ENCODE data around the gene CGB8.

Gene CGB8

DNA sequence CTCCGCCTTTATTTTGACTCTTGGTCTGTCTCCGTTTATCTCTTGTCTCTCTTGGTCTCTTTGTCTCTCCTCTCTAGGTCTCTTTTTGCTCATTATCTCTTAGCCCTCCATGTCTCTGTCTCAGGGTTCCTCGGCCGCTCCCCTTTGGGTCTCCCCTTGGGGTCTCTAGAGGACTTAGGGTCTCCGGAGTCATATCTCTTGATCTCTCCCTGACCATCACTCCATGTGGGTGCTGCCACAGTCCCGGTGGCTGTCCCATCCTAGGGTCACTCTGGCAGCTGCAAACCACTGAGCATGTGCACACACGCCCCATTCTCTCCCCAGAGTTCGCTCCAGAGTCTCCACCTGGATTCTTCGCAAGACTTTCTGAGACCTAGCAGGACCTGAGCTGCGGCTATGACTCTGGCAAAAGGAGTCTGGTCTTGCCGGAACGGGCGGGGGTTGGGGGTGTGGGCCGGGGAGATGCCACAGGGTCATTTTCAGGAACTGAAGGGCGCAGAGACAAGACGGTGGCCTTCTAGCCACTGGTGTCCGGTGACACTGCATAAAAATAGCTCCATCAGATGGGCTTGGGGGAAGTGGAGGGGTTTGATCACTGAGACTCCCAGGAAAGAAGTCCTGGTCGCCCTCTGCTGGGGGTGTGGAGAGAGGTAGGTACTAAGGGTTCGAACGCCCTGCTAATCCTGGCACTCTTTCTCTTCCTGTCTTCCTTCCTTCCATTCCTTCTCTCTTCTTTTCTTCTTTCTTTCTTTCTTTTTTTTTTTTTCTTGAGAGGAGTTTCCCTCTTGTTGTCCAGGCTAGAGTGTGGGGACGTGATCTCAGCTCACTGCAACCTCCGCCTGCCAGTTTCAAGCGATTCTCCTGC lies 24.8 kb upstream of the CGB8 start:
- peak overlapping the region; percentile 70 to 72 for H3K4me3 Mint-ChIP-seq
- DNase-seq (no peak), ATAC-seq (replicated peaks) (no peak)
- H3K27ac Mint-ChIP-seq = peak overlapping the region; percentile 68
- peaks cover 4 to 15% of the 10 kb centered on the region in 2 donors for H3K36me3 Mint-ChIP-seq
- peaks cover 9 to 16% of the 10 kb centered on the region in 2 donors for H3K4me1 Mint-ChIP-seq
- H3K9me3 Mint-ChIP-seq = peaks cover 8 to 10% of the 10 kb centered on the region in 2 donors
- H3K27me3 Mint-ChIP-seq = peaks cover 52 to 74% of the 10 kb centered on the region in 2 donors

DNA sequence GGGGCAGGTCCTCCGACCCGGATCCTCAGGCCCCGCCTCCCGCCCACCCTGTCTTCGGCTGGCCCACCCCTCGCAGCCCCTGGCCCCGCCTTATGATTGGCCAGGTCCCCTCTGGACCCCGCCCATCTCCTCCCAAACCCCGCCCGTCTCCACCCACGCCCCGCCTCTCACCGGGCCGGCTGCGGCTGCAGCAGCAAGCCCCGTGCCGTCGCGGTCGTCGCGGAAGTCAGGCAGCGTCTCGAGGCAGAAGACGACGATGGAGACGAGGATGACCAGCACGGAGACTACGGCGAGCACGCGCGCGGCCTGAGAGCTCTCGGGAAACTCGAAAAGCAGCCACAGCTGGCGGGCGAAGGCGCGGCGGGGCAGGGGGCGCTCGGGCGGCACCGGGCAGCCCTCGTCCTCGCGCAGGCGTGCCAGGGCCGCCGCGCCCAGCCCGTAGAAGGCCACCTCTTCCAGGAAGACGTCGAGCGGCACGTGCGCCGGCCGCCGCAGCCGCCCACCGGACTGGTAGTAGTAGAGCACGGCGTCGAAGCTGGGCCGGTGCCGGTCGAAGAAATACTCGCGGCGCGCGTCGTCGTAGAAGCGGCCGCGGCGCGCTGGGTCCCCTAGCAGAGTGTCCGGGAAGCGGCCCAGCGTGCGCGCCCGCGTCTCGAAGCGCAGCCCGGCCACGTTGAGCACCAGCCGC lies 23.1 kb upstream of the CGB8 start:
- peaks cover 4 to 15% of the 10 kb centered on the region in 2 donors for H3K36me3 Mint-ChIP-seq
- DNase-seq (no peak), ATAC-seq (replicated peaks) (no peak)
- H3K27ac Mint-ChIP-seq = no peak overlapping the region
- peak overlapping the region in 1 of 2 donors; percentile 31 for H3K4me3 Mint-ChIP-seq
- H3K9me3 Mint-ChIP-seq = peaks cover 8 to 10% of the 10 kb centered on the region in 2 donors
- H3K4me1 Mint-ChIP-seq = peaks cover 9 to 16% of the 10 kb centered on the region in 2 donors
- peaks cover 61 to 84% of the 10 kb centered on the region in 2 donors for H3K27me3 Mint-ChIP-seq

DNA sequence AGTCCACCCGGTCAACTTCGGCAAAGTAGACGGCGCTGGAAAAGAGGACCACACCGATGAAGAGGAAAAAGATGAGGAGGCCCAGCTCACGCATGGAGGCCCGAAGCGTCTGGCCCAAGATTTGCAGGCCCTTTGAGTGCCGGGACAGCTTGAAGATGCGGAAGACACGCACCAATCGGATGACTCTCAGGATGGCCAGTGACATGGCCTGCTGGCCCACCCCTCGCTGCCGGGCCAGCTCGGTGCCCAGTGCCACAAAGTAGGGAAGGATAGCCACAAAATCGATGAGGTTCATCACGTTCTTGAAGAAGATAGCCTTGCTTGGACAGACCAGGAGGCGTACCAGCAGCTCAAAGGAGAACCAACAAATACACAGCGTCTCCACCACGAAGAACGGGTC lies 21.5 kb upstream of the CGB8 start:
- Mint-ChIP-seq H3K4me1 (peaks cover 12 to 19% of the 10 kb centered on the region in 2 donors), H3K27me3 (peaks cover 65 to 88% of the 10 kb centered on the region in 2 donors), H3K9me3 (peaks cover 8 to 10% of the 10 kb centered on the region in 2 donors), H3K36me3 (peaks cover 4 to 15% of the 10 kb centered on the region in 2 donors), H3K27ac (no peak overlapping the region), H3K4me3 (no peak overlapping the region)
- DNase-seq (no peak), ATAC-seq (replicated peaks) (no peak)

DNA sequence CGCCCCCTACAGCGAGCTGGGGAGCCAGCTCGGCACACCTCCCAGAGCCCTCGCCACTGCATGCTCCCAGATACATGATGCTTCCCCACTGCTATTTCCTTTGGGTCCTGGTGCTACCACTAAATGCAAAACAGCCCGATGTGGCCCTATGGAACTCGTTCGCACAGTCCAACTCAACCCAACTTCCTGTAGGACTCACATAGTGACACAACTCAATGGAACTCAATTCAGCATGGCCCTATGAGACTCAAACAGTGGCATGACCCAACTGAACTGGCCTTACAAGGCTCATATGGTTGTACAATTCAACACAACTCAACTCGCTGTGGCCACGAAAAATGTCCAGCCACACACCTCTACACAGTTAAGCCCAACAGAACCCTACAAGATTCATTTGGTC lies 20.1 kb upstream of the CGB8 start:
- Mint-ChIP-seq H3K36me3 (peaks cover 4 to 15% of the 10 kb centered on the region in 2 donors), H3K4me1 (peaks cover 11 to 20% of the 10 kb centered on the region in 2 donors), H3K9me3 (peaks cover 8 to 10% of the 10 kb centered on the region in 2 donors), H3K4me3 (no peak overlapping the region), H3K27ac (no peak overlapping the region), H3K27me3 (peaks cover 64 to 84% of the 10 kb centered on the region in 2 donors)
- DNase-seq (no peak), ATAC-seq (replicated peaks) (no peak)

DNA sequence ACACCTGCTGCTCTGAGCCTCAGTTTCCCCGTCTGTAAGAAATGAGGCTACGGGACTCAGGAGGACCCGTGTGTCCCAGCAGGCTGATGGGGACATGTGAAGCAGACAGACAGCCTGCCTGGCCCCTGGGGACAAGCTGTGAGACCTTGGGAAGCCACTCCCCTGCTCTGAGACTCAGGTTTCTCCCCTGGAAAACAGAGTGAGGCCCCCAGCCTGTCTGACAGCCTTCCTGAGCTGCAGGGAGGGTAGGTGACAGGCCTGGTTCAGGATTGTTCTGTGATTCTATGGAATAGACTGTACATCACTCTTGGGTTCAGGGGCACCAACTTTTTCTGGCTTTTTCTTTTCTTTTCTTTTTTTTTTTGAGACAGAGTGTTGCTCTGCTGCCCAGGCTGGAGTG lies 18.6 kb upstream of the CGB8 start:
- Mint-ChIP-seq H3K36me3 (peaks cover 3 to 6% of the 10 kb centered on the region in 2 donors), H3K4me1 (peaks cover 4 to 5% of the 10 kb centered on the region in 2 donors), H3K27me3 (peaks cover 50 to 81% of the 10 kb centered on the region in 2 donors), H3K9me3 (peaks cover 7 to 10% of the 10 kb centered on the region in 2 donors), H3K27ac (no peak overlapping the region), H3K4me3 (no peak overlapping the region)
- no peak for DNase-seq
- ATAC-seq (replicated peaks) = no peak

DNA sequence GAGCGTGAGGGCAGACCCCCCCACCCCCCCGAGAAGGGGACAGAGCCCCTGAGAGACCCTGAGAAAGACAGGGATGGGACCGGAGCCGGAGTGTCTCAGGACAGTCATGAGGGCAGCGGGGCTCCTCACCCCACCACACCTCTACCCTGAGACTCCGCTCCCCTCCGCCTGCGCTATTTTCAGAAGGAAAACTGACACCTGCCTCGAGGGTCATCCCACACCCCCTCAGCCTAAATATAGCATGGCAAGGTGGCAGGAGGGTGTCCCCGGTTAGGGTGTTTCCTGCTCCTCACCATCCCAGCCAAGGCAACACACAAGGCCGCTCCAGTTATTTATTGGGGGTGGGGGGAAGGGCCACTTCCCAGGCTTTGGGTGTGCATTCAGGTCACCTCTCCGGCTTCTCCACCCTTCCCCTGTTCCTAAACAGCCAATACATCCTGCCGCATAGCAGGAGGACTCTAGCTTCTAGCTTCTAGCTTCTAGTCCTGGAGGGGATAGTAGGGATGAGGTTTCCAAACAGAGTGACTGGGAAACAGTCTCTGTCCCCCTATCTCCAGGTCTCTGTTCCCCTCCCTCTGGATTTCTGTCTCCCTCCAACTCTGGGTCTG lies 17.1 kb upstream of the CGB8 start:
- H3K27ac Mint-ChIP-seq = no peak overlapping the region
- no peak for ATAC-seq (replicated peaks)
- H3K4me1 Mint-ChIP-seq = peaks cover 4 to 6% of the 10 kb centered on the region in 2 donors
- no peak for DNase-seq
- H3K9me3 Mint-ChIP-seq = peaks cover 7 to 10% of the 10 kb centered on the region in 2 donors
- H3K27me3 Mint-ChIP-seq = peaks cover 56 to 78% of the 10 kb centered on the region in 2 donors
- peaks cover 3 to 6% of the 10 kb centered on the region in 2 donors for H3K36me3 Mint-ChIP-seq
- no peak overlapping the region for H3K4me3 Mint-ChIP-seq

DNA sequence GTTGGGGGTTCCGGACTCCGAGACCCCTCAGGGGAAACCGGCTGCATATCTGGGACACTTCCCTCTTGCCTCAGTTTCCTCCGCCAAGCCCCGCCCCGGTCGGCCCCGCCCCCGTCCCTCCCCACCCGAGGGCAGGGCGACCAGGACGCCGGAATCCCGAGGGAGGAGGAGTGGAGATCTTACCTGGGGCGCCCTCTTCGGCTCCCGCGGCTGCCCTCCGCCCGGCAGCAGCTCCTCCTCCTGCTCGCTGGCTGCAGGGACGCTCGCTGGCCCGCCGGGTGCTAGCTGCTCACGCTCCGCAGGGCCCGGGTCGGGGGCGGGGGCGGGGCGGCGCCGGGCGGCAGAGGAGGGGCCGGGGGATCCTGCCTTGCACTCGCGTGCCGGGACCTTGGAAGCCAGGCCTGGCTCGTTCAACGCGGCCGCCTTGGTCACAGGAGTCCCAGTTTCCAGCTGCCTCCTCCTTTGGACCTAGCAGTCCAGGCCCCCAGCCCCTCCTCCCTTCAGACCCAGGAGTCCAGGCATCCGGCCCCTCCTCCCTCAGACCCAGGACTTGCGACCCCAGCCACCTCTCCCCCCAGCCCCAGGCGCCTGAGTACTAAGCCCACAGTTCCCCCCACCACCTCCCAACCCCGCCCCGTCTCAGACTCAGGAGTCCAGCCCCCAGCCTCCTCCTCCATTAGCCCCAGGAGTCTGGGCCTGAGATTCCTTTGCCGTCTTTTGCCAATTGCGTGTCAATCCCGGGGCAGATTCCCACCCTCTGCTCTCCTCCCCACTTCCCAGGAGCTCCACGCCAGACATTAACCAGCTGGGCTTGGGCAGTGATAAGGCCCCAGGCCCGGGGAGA lies 16.1 kb upstream of the CGB8 start, which contains the start of gene NTF4:
NTF4 (minus strand) TSS at position 51 of the 844 bp plus-strand sequence. CDS start 2,821 bp downstream, outside the sequence.
- H3K27me3 Mint-ChIP-seq = peaks cover 55 to 78% of the 10 kb centered on the region in 2 donors

DNA sequence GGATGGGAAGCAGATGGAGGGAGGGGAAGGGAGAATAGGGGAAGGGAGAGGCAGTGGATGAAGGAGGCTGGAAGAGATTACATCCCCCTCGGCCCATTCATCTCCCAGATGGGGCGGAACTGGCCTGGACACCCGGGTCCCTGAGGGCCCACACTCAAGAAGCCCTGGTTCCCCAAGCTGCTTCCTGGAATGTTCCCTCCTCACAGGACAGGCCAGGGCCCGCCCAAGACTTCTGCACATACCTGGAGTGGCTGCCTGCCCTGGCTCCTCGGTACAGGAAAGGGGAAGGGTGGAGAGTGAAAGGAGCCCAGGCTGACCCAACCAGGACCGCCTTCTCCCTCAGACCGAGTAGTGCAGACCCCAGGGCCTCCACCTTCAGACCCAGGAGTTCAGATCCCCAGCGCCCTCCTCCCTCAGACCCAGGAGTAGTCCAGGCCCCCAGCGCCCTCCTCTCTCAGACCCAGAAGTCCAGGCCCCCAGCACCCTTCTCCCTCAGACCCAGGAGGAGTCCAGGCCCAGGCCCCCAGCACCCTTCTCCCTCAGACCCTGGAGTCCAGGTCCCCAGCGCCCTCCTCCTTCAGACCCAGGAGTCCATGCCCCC lies 15.2 kb upstream of the CGB8 start:
- Mint-ChIP-seq H3K9me3 (peaks cover 0 to 2% of the 10 kb centered on the region in 2 donors), H3K4me3 (no peak overlapping the region), H3K36me3 (no peaks in the 10 kb centered on the region), H3K4me1 (peaks cover 4 to 6% of the 10 kb centered on the region in 2 donors), H3K27me3 (peaks cover 53 to 77% of the 10 kb centered on the region in 2 donors), H3K27ac (no peak overlapping the region)
- ATAC-seq (replicated peaks) = no peak
- no peak for DNase-seq

More for the DNA sequence above, 16.1 kb upstream of the CGB8 start, which contains the start of gene NTF4:
- H3K36me3 Mint-ChIP-seq = no peaks in the 10 kb centered on the region
- peaks cover 5% of the 10 kb centered on the region in 2 donors for H3K9me3 Mint-ChIP-seq
- H3K4me3 Mint-ChIP-seq = peak within 1 kb of the TSS in 1 of 2 donors; percentile 11
- peaks cover 4 to 6% of the 10 kb centered on the region in 2 donors for H3K4me1 Mint-ChIP-seq
- H3K27ac Mint-ChIP-seq = no peak within 1 kb of the TSS
- DNase-seq (no peak), ATAC-seq (replicated peaks) (no peak)

DNA sequence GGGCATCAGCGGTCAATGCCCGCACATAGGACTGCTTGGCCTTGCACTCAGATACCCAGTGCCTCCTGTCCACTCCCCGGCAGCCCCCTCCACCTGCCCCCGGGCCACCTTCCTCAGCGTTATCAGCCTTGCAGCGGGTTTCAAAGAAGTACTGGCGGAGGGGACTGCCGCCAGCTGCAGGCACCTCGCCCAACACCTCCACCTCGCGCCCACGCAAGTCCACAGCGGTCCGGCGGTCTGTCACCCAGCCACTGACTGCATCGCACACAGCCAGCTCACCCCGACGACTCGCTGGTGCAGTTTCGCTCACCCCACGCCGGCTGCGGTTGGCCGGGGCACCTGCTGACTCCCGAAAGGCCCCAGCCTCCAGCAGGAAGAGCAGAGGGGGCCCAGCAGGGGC lies 12.5 kb upstream of the CGB8 start:
- Mint-ChIP-seq H3K27me3 (peaks cover 59 to 84% of the 10 kb centered on the region in 2 donors), H3K9me3 (peaks cover 0 to 2% of the 10 kb centered on the region in 2 donors), H3K4me1 (peaks cover 20 to 26% of the 10 kb centered on the region in 2 donors), H3K4me3 (no peak overlapping the region), H3K36me3 (no peaks in the 10 kb centered on the region), H3K27ac (no peak overlapping the region)
- DNase-seq (no peak), ATAC-seq (replicated peaks) (peak; percentile 15 to 36)

DNA sequence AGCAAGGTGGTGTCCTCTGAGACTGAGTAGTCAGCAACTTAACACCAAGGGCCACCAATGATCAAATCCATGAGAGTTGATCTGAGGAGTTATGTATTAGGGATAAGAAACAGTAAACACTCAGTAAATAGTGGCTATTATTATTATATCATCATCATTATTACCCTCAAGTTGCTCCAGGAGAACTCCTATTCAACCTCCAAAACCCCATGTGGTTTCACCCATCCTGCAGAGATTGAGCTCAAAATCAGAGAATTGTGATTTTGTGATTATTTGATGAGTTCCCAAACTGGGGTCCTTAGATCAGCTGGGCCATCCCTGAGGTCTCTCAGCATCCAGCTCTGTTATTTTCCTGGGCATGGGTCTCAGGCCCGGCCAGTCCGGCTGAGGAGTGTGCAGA lies 12.1 kb upstream of the CGB8 start:
- DNase-seq (no peak), ATAC-seq (replicated peaks) (no peak)
- H3K9me3 Mint-ChIP-seq = peaks cover 0 to 2% of the 10 kb centered on the region in 2 donors
- H3K27me3 Mint-ChIP-seq = peaks cover 56 to 84% of the 10 kb centered on the region in 2 donors
- no peak overlapping the region for H3K27ac Mint-ChIP-seq
- H3K4me3 Mint-ChIP-seq = no peak overlapping the region
- H3K36me3 Mint-ChIP-seq = no peaks in the 10 kb centered on the region
- H3K4me1 Mint-ChIP-seq = peaks cover 23 to 30% of the 10 kb centered on the region in 2 donors

DNA sequence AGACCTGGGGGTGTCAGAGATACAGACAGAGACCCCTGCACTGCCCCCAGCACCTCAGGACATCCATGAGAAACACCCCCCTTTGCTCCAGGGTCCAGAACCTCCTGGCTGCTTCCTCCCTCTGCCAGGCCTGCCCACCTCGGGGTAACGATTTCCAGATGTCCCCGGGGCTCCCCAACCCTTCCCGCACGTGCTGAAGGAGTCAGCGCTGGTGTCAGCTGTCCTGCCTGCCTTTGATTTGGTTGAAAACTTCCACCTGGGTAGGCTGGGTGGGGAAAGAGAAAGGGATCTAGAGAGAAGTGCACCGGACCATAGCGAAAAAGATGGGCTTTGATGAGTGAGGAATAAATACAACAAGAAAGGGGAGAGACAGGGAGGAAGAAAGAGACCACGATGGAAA lies 10.1 kb upstream of the CGB8 start:
- ATAC-seq (replicated peaks) = no peak
- Mint-ChIP-seq H3K36me3 (no peaks in the 10 kb centered on the region), H3K4me1 (peaks cover 24 to 33% of the 10 kb centered on the region in 2 donors), H3K27ac (no peak overlapping the region), H3K9me3 (peaks cover 0 to 2% of the 10 kb centered on the region in 2 donors), H3K4me3 (no peak overlapping the region), H3K27me3 (peaks cover 51 to 81% of the 10 kb centered on the region in 2 donors)
- no peak for DNase-seq

DNA sequence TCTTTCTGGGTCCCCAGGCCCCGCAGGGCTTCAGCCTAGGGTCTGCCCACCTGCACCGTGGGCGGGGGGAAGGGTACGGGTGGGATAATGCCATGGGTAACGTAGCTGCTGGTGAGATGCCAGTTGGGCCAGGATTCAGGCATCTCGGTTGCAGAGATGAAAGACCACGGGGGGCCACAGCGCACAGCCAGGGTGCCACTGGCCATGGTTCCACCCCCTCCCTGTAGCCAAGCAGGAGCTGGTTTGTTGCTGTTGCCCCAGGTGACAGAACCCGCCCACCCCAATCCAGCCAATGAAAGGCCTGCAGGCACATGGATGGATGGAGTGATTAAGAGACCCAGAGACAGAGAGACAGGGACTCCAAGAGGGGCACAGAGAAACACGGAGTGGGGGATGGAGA lies 9.7 kb upstream of the CGB8 start:
- peaks cover 0 to 2% of the 10 kb centered on the region in 2 donors for H3K9me3 Mint-ChIP-seq
- H3K27me3 Mint-ChIP-seq = peaks cover 56 to 81% of the 10 kb centered on the region in 2 donors
- peaks cover 24 to 33% of the 10 kb centered on the region in 2 donors for H3K4me1 Mint-ChIP-seq
- H3K4me3 Mint-ChIP-seq = peak overlapping the region in 1 of 2 donors; percentile 8
- H3K36me3 Mint-ChIP-seq = no peaks in the 10 kb centered on the region
- DNase-seq (no peak), ATAC-seq (replicated peaks) (peak in 1 of 2 donors; percentile 30)
- no peak overlapping the region for H3K27ac Mint-ChIP-seq

DNA sequence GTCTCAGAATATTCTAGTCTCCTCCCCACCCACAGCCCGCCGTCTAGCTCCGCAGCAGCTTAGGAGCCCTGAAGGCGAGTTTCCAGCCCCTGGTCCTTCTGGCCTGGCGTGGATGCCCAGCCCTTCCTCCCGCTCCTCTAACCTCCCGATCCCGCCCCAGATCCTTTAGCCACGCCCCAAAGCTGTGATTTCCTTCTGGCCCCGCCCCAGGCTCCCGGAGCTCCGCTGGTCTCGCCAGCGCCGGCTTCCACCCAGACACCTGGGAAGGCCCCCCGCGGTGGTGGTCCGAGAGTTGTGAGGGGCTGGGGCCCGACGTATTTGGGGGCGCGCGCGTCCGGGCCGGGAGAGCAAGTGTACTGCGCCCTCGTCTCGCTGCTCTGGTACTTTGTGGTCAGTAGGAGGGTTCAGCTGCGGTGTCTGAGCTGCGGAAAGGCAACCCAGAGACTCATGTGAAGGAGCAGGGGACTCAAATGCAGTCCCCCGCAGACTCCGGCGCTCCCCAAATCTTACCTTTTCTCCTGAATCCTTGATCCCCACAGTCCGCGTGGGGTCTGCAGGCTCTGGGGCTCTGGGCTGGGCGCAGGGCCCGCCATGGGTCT lies 8.8 kb upstream of the CGB8 start, which contains the start of gene CGB7:
CGB7 (minus strand) TSS at position 114 of the 599 bp plus-strand sequence. CDS start 2,374 bp downstream, outside the sequence.
- H3K4me1 Mint-ChIP-seq = peaks cover 24 to 33% of the 10 kb centered on the region in 2 donors
- H3K36me3 Mint-ChIP-seq = no peaks in the 10 kb centered on the region
- ATAC-seq (replicated peaks) (no peak), DNase-seq (no peak)
- H3K27ac Mint-ChIP-seq = peak within 1 kb of the TSS; percentile 16
- H3K4me3 Mint-ChIP-seq = peak within 1 kb of the TSS; percentile 78 to 86
- peaks cover 0 to 2% of the 10 kb centered on the region in 2 donors for H3K9me3 Mint-ChIP-seq
- H3K27me3 Mint-ChIP-seq = peaks cover 56 to 75% of the 10 kb centered on the region in 2 donors
